Pons (tissue), 1 donor: Measurements from ENCODE around the gene HIPK2.

Experiments used
- DNase-seq: peaks from one replicate; pipeline ENCODE4 v3.0.0-alpha.2; 2016; ENCODE audit warnings: low spot score

Gene HIPK2

GRCh38 chr7:139750459-139751095 lies 27.2 kb downstream of the HIPK2 start:
- DNase-seq = no peak

DNA sequence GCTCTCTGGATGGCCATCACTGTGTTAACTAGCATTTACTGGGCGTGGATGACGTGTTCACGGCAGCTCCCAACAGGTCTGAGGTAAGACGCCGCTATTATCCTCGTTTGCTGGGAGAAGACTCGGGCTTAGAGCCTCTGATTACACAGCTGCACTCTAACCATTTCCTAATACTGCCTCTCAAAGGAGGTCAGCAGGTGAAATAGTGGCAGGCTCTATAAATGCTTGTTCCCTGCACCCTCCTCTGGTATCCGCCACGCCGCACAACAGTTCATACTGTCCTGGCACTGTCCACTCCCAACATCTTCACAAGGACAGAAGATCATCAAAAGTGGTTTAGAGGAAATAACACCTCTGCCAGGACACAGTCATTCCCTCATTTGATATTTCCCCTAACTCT lies 28.3 kb downstream of the HIPK2 start:
- no peak for DNase-seq

GRCh38 chr7:139748941-139749340 lies 28.9 kb downstream of the HIPK2 start:
- no peak for DNase-seq

- DNase-seq = no peak
Observed at GRCh38 chr7:139748373-139748765, 29.4 kb downstream of the HIPK2 start.

- DNase-seq = no peak
Observed at GRCh38 chr7:139747662-139748372, 30.0 kb downstream of the HIPK2 start.

DNA sequence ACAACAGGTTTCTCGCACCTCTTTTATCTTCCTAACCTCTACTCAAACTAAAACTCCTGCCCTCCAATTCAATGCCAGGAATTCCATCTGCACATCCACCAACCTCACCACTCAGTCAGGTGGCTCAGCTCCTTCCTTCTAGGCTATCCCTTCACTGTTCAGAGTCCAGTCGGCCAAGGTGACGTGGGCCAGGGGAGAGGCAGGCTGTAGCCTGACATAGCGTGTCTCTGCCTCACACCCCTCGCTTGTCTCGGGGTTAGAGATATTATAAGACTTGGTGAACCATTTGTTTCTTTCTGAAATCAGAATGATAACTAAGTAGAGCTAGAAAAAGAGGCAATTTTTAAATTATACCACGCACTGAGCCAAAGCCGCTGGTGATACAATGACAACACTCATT lies 31.1 kb downstream of the HIPK2 start:
- no peak for DNase-seq

GRCh38 chr7:139745678-139746143 lies 32.1 kb downstream of the HIPK2 start:
- no peak for DNase-seq

GRCh38 chr7:139744768-139745677 lies 32.8 kb downstream of the HIPK2 start:
- DNase-seq = no peak

DNA sequence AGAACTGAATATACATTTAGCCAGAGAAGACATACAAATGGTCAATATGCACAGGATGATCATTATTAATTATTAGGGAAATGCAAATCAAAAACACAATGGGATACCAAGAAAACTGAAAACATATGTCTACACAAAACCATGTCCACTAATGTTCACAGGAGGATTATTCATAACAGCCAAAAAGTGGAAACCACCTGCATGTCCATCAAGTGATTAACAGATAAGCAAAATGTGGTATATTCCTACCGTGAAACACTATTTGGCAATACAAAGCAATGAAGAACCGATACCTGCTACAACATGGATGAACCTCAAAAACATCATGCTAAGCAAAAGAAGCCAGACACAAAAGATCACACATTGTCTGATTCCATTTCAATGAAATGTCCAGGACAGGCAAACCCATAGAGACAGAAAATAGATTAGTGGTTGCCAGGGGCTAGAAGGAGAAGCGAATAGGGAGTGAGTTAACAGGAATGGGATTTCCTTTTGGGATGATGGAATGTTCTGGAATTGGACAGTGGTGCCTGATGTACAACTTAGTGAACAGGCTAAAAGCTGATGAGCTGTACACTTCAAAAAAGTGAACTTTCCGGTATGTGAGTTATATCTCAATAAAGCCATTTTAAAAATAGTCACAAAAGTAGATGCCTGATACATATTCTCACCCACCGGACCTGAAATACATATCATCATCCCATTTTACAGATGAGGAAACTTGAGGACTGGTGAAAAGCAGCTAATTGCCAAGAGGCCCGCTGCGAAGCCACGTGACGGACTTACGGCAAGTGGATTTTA lies 33.6 kb downstream of the HIPK2 start:
- DNase-seq = no peak

DNA sequence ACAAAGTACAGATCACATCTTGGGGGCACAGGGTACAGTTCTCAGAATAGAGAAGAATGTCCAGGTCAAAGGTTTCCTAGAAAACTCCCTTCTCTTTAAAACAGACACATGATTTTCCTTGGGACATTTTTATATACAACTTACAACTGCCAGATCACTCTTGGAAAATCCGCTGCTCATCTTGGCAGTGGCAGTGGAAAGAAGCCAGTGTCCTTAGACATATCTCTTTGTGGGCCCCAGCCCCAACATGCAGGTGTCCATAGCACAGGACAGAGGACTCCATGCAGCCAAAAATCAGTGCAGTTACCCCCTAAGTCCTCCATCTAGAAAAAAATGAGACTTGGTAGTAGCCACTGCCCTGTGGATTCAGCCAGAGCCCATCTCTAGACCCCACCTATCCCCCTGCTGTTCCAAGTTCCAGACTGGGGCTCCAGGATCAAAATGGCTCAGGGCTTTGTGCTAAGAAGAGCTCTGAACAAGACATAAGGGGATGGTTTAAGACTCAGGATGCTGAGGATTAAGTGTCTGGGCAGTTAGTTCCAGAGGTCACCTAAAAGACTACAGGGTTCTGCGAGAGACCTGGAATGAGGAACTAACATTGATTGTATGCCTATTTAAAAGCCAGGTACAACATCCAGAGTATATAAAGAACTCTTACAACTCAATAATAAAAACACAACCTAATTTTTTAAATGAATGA lies 34.4 kb downstream of the HIPK2 start:
- no peak for DNase-seq

DNA sequence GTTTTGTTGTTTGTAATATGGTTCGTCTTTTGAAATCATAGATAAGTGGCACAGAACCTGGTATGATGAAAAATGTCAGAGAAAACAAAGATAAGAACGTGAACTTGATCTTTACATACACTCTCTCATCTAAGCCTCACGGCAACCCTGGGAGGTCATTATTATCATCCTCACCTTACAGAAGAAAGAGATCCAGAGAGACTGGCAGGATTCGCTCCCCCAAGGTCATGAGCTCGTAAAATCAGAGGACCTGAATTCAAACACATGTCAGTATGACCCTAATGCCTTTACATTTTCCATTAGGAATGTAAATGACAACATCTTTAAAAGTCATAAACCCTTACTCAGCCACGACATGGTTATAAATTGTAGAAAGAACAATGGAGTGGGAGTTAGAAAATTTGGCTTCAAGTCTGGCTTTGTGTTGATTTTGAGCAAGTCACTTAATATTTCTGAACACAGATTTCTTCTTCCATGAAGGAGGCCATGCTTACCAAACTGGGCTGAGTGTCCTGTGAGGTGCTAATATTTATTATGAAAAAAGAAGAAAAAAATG lies 35.9 kb downstream of the HIPK2 start:
- DNase-seq = no peak

- DNase-seq = no peak
Observed at GRCh38 chr7:139741239-139741638, 36.6 kb downstream of the HIPK2 start.

DNA sequence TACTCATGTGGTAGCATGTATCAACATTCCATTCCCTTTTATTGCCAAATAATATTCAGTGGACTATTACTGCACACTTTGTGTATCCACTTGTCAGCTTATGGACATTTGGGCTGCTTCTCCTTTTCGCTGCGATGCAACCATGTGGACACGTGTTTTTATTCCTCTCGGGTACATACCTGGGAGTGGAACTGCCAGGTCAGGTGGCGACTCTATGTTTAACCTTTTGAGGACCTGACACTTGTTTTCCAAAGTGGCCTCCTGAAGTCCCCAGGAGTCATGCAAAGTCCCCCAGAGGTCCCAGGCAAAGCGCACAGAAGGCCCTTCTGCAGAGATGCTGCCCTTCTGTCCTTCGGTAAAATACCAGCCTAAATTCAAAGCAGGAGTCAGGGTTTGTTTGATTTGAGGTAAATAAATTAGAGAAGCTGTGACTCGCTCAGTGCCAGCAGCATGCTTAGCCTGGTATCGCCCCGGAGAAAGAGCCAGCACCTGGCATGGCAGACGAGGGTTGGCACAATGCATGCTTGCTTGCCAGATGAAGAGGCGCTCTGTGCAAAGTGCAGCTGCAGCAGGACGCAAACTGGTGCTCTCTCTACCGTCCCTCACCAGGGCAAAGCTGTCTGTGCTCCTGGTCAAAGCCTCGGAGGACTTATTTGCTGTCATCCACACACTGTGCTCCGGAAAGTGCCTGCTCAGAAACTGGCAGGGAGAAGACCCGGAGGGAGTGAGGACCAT lies 37.8 kb downstream of the HIPK2 start:
- DNase-seq = peak; percentile 94

- no peak for DNase-seq
Observed at GRCh38 chr7:139738772-139739171, 39.0 kb downstream of the HIPK2 start.

GRCh38 chr7:139738101-139738489 lies 39.7 kb downstream of the HIPK2 start:
- DNase-seq = peak; percentile 90

DNA sequence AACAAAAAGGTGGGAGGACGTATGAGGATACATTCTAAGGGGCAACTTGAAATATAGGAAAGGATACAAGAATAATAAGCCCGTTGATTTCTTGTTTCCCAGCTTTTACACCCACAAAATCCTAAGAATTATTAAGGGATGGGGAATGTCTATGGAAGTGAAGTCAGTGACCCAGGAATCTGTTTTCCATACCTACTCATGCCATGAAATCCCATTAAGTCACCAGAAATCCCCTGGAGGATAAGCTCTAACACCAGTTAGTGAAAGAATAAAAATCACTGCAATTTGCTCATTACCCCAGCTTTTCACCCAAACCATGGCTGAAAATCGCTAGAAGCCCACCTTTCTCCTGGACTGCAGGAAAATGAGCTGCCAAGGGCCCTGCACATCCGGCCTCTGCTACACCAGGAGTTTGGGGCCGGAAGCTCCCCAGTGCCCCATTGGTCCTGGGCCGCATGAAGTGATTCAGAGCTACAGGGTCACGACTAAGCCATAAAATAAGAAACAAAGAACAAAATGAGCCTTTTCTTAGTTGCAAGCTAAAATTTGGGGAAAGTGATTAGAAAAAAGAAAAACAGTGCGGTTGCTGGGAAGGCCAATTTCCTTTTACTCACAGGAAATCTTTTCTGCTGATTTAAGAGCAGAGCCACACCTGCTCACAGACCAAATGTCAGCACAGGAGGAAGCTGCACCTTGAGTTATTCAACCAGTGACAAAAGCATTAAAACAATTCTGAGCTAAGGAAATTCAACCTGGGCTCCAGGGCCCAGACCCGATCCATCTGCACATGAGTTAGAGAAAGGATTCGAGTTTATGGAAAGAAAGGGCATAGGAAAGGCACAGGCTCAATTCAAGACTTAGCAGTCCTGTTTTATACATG lies 40.3 kb downstream of the HIPK2 start:
- DNase-seq = no peak

GRCh38 chr7:139735912-139736595 lies 41.7 kb downstream of the HIPK2 start:
- no peak for DNase-seq

GRCh38 chr7:139735466-139735865 lies 42.3 kb downstream of the HIPK2 start:
- DNase-seq = no peak

DNA sequence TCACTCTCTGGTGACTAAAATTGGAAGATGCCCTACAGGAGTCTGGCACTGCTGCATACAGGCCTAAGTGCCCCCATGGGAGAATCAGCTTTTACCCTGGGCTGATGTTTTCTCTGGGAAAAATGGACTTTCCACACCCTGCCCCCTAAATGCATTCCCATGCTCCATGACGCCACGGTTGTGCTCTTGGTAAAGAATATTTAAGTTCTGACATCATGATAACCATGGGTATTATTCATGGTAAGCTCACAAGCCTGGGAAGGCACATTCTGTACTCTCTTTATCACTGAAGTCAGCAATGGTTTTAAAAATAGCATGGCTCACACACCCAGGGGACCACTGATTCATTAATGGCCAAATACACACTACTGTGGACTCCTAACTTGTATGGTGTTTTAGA lies 43.4 kb downstream of the HIPK2 start:
- no peak for DNase-seq
